ENCODE measurements around the gene NCAN. TPM values are rescaled to one million over a fixed set of nuclear protein-coding genes. Genes with fewer than 3 reads are reported as not detected.

NCAN gene
- total and polyA plus RNA-seq, 2 of the 13 experiments (the other 11 are each of a cell fraction or from before 2014, with no cell fraction given) = not detected

- no peak for TF ChIP-seq SOX13 (IDR thresholded peaks at IDR 0.05)
- peak in 1 of 2 experiments; percentile 38; a peak in 1 of 4 replicates for TF ChIP-seq SOX13 (CRISPR knock-in tag; conservative IDR thresholded peaks at IDR 0.05 in 1 of 2, IDR thresholded peaks at IDR 0.05 in 1 of 2)
- 0 out of 2 replicates have a peak, but pooled peaks have one; percentile 28 for TF ChIP-seq ZNF101 (CRISPR knock-in tag; IDR thresholded peaks at IDR 0.05; ENCODE audit: borderline replicate concordance, low read depth)
- TF ChIP-seq ZNF280B (CRISPR knock-in tag; IDR thresholded peaks at IDR 0.05; ENCODE audit: borderline replicate concordance) = peak; percentile 73; the same call in 1 of the 2 replicates
- 0 out of 2 replicates have a peak, but pooled peaks have one; percentile 56 for TF ChIP-seq EED (CRISPR knock-in tag; IDR thresholded peaks at IDR 0.05)
- 0 out of 2 replicates have a peak, but pooled peaks have one; percentile 68 for TF ChIP-seq ZNF235 (CRISPR knock-in tag; IDR thresholded peaks at IDR 0.05; ENCODE audit: borderline replicate concordance)
- TF ChIP-seq NFAT5 (CRISPR knock-in tag; IDR thresholded peaks at IDR 0.05) = 0 out of 2 replicates have a peak, but pooled peaks have one; percentile 37
- no peak for TF ChIP-seq THYN1 (CRISPR knock-in tag; IDR thresholded peaks at IDR 0.05; ENCODE audit: borderline replicate concordance, low read depth)
- TF ChIP-seq MAF1 (CRISPR knock-in tag; IDR thresholded peaks at IDR 0.05; ENCODE audit: borderline replicate concordance) = 0 out of 2 replicates have a peak, but pooled peaks have one; percentile 38
- TF ChIP-seq ZFY (CRISPR knock-in tag; IDR thresholded peaks at IDR 0.05) = peak; percentile 84
- peak; percentile 63; the same call in 1 of the 2 replicates for TF ChIP-seq NFKB2 (CRISPR knock-in tag; IDR thresholded peaks at IDR 0.05; ENCODE audit: borderline replicate concordance)
- 0 out of 2 replicates have a peak, but pooled peaks have one; percentile 45 for TF ChIP-seq ZNF646 (CRISPR knock-in tag; IDR thresholded peaks at IDR 0.05)
- TF ChIP-seq ZNF773 (CRISPR knock-in tag; IDR thresholded peaks at IDR 0.05; ENCODE audit: borderline replicate concordance) = peak; percentile 65; the same call in 1 of the 2 replicates
- TF ChIP-seq CBX5 (CRISPR knock-in tag; IDR thresholded peaks at IDR 0.05; ENCODE audit: borderline replicate concordance) = no peak
Measured at GRCh38 chr19:19224852-19225494, 13.2 kb downstream of the NCAN start (continued).

Data from HepG2 (cell line).